Upper lobe of right lung (tissue), 1 donor: ENCODE data around the gene CYLC1. TPM values are rescaled to one million over a fixed set of nuclear protein-coding genes. Genes with fewer than 3 reads are reported as not detected.

ENCODE experiments used
- ATAC-seq: fragments of 200-7000 bp; cut with Tn5 transposase; one replicate; pipeline ENCODE4 v1.9.1; 2020; ENCODE audit warnings: mild to moderate bottlenecking, moderate library complexity
- DNase-seq: peaks from one replicate; pipeline ENCODE4 v3.0.0-alpha.2; 2020
- H3K27ac ChIP-seq: fragments of 200-600 bp; one replicate; pipeline ENCODE4 v1.8.0; 2022
- H3K27me3 ChIP-seq: fragments of 200-600 bp; one replicate; pipeline ENCODE4 v1.8.0; 2022; ENCODE audit warnings: mild to moderate bottlenecking
- H3K36me3 ChIP-seq: fragments of 200-600 bp; one replicate; pipeline ENCODE4 v1.8.0; 2022
- H3K4me1 ChIP-seq: fragments of 200-600 bp; one replicate; pipeline ENCODE4 v1.8.0; 2022
- H3K4me3 ChIP-seq: fragments of 200-600 bp; one replicate; pipeline ENCODE4 v1.8.0; 2022; ENCODE audit warnings: mild to moderate bottlenecking
- H3K9me3 ChIP-seq: fragments of 200-600 bp; one replicate; pipeline ENCODE4 v1.8.0; 2022
- CTCF ChIP-seq: fragments of 200-600 bp; IDR thresholded peaks from one replicate; pipeline ENCODE4 v1.8.0; 2022; ENCODE audit warnings: antibody characterized with exemption
- intact Hi-C: fragments of 100-400 bp; cut with DNase I; formaldehyde crosslinking; loops from one replicate; pipeline ENCODE4 v1.11.0; 2022
- long read RNA-seq: library from polyadenylated mRNA; unstranded; transcript quantifications from one replicate; pipeline ENCODE4 v2.0.0, GENCODE V29; 2021
- total RNA-seq: library from RNA; stranded (reverse); fragmentation: NEBNext Ultra II Directional; extraction: Animal tissue kit (Norgen Biotek cat#: 25700); gene quantifications from one replicate; pipeline ENCODE4 v1.2.1, GENCODE V29; 2021
- donor health status: DM: no; HTN: yes; CAD: no; lungs with severe emphysema.

The CYLC1 gene
- not detected for total RNA-seq
- long read RNA-seq, result 0 reads

- intact Hi-C loops, result no loop called here
- ATAC-seq, result no peak
- H3K27ac ChIP-seq, result no peak within 1 kb of the TSS
Measured at GRCh38 chrX:83860846-83861245, at the start of gene CYLC1. TSS of gene CYLC1 (plus strand) at chrX:83861146. CDS start at chrX:83861183, 37 bp downstream.

GRCh38 chrX:83819304-83819703 lies 41.6 kb upstream of the CYLC1 start:
- no peak for ATAC-seq
- Histone ChIP-seq H3K4me3 (no peak overlapping the region), H3K27me3 (no peaks in the 10 kb centered on the region), H3K27ac (no peak overlapping the region), H3K4me1 (no peaks in the 10 kb centered on the region), H3K9me3 (no peaks in the 10 kb centered on the region), H3K36me3 (no peaks in the 10 kb centered on the region)
- intact Hi-C loops, result no loop called here
- no peak for TF ChIP-seq CTCF
- no peak for DNase-seq

More at GRCh38 chrX:83860846-83861245, at the start of gene CYLC1:
- Histone ChIP-seq H3K36me3 (no peaks in the 10 kb centered on the region), H3K4me3 (no peak within 1 kb of the TSS), H3K4me1 (no peaks in the 10 kb centered on the region), H3K27me3 (no peaks in the 10 kb centered on the region), H3K9me3 (no peaks in the 10 kb centered on the region)
- DNase-seq, result no peak
- no peak for TF ChIP-seq CTCF

- ATAC-seq (no peak), DNase-seq (no peak)
- no peaks in the 10 kb centered on the region for H3K36me3 ChIP-seq
- no peak for TF ChIP-seq CTCF
- no peaks in the 10 kb centered on the region for H3K4me1 ChIP-seq
- no peaks in the 10 kb centered on the region for H3K27me3 ChIP-seq
- intact Hi-C loops, result no loop called here
- no peak overlapping the region for H3K27ac ChIP-seq
- H3K9me3 ChIP-seq, result no peaks in the 10 kb centered on the region
- no peak overlapping the region for H3K4me3 ChIP-seq
Measured at GRCh38 chrX:83829874-83830273, 31.1 kb upstream of the CYLC1 start.

GRCh38 chrX:83845397-83845796 lies 15.5 kb upstream of the CYLC1 start:
- H3K36me3 ChIP-seq, result no peaks in the 10 kb centered on the region
- no peaks in the 10 kb centered on the region for H3K27me3 ChIP-seq
- ATAC-seq, result peak; percentile 71
- intact Hi-C loops, result no loop called here
- H3K4me3 ChIP-seq, result no peak overlapping the region
- no peak for DNase-seq
- H3K4me1 ChIP-seq, result no peaks in the 10 kb centered on the region
- no peaks in the 10 kb centered on the region for H3K9me3 ChIP-seq
- TF ChIP-seq CTCF, result peak; percentile 50
- no peak overlapping the region for H3K27ac ChIP-seq

GRCh38 chrX:83847339-83847738 lies 13.6 kb upstream of the CYLC1 start:
- Histone ChIP-seq H3K27me3 (no peaks in the 10 kb centered on the region), H3K4me1 (no peaks in the 10 kb centered on the region), H3K27ac (no peak overlapping the region), H3K4me3 (no peak overlapping the region), H3K36me3 (no peaks in the 10 kb centered on the region), H3K9me3 (no peaks in the 10 kb centered on the region)
- ATAC-seq (no peak), DNase-seq (no peak)
- intact Hi-C loops, result no loop called here
- TF ChIP-seq CTCF, result no peak

- H3K9me3 ChIP-seq, result no peaks in the 10 kb centered on the region
- intact Hi-C loops, result no loop called here
- H3K27me3 ChIP-seq, result no peaks in the 10 kb centered on the region
- TF ChIP-seq CTCF, result no peak
- H3K36me3 ChIP-seq, result no peaks in the 10 kb centered on the region
- DNase-seq (no peak), ATAC-seq (no peak)
- H3K4me3 ChIP-seq, result no peak overlapping the region
- H3K4me1 ChIP-seq, result no peaks in the 10 kb centered on the region
- H3K27ac ChIP-seq, result no peak overlapping the region
Measured at GRCh38 chrX:83888585-83888984, 27.6 kb downstream of the CYLC1 start.
